Fibroblast of the aortic adventitia (primary cell): ENCODE results near the gene KCNK4. TPM values are rescaled to one million over a fixed set of nuclear protein-coding genes. Genes with fewer than 3 reads are reported as not detected.
A peak's percentile ranks its signal among the peaks of the same experiment; 100 is the strongest.

ENCODE experiments used
- DNase-seq: peaks from one replicate; pipeline ENCODE4 v3.0.0-alpha.2; 2010; ENCODE audit warnings: low read depth
- H3K4me3 ChIP-seq: 2 replicates; pipeline ENCODE4 v1.5.1; 2011; ENCODE audit warnings: low read depth, mild to moderate bottlenecking, control low read depth, low read length, moderate library complexity
- CTCF ChIP-seq: IDR thresholded peaks from 2 replicates; pipeline ENCODE4 v1.5.1; 2011; ENCODE audit warnings: mild to moderate bottlenecking, low read length, control low read depth, inconsistent platforms; ENCODE audit not compliant: insufficient read depth
- total RNA-seq: library from RNA; depleted of rRNA; stranded (reverse); fragments of >200 nt; gene quantifications from 2 replicates; pipeline ENCODE4 v1.2.3, GENCODE V29; 2012; ENCODE audit warnings: low replicate concordance

The KCNK4 gene
- total RNA-seq, 1 donor = not detected

DNA sequence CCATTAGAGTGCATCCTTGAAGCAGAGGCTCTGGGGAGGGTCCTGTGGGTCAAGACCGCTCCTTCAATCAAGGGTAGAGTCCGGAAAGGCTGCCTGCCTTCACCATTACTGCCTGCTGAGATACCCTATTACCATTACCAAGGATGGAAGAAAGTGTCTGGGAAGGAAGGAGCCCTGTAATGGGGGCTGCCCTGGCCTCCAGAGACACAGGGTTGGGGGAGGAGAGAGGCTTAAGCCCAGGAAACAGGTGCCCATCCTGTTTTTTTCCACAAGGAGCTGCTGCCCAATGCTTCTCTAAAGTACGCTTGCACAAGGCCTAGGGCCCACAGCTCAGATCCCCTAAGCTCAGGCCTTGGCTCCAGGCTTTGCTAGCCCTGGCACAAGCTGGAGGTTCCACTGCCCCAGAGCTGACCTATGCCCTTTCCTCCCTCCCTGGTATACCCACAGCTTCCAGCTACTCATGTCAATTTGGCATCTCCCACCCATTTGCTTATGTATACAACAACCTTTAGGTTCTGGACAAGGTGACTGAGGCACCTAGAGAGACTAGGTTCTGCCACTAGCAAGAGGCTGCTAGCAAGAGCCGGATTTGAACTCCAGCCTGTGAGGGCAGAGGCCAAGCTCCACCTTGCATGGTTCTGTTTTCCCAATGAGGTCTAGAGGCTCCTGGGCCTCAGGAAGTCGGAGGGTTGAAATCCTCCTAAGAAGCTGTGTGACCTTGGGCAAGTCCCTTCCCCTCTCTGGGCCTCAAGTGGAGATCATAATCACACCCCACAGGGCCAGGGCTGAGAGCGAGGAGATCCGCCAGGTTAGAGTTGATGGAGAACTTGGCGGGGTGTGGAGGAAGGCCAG, 41.3 kb upstream of the KCNK4 start:
- TF ChIP-seq CTCF = no peak
- DNase-seq = no peak
- H3K4me3 ChIP-seq = no peak overlapping the region

GRCh38 chr11:64250415-64251015, 40.6 kb upstream of the KCNK4 start:
- H3K4me3 ChIP-seq = peak overlapping the region; percentile 72
- no peak for DNase-seq

GRCh38 chr11:64251016-64251752, 39.9 kb upstream of the KCNK4 start, which contains the start of gene PLCB3:
TSS of gene PLCB3 (plus strand) at chr11:64251530. CDS start at chr11:64251650, 120 bp downstream.
- peak within 1 kb of the TSS; percentile 82 for H3K4me3 ChIP-seq
- peak; percentile 58 for TF ChIP-seq CTCF
- DNase-seq = no peak

More at GRCh38 chr11:64250415-64251015, 40.6 kb upstream of the KCNK4 start:
- TF ChIP-seq CTCF = no peak

DNA sequence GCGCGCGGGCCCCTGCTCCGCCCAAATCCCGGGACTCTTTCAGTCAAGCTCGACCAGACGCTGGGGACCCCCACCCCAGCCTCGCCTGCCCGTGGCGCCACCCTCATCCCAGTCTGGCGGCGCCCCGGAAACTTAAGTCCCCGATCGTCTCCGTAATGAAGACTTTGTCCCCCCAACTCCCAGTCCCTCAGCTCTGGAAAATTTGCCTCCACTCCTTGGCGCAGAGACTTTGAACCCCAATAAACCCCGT, 39.4 kb upstream of the KCNK4 start:
- H3K4me3 ChIP-seq = peak overlapping the region; percentile 82
- no peak for TF ChIP-seq CTCF
- DNase-seq = no peak

DNA sequence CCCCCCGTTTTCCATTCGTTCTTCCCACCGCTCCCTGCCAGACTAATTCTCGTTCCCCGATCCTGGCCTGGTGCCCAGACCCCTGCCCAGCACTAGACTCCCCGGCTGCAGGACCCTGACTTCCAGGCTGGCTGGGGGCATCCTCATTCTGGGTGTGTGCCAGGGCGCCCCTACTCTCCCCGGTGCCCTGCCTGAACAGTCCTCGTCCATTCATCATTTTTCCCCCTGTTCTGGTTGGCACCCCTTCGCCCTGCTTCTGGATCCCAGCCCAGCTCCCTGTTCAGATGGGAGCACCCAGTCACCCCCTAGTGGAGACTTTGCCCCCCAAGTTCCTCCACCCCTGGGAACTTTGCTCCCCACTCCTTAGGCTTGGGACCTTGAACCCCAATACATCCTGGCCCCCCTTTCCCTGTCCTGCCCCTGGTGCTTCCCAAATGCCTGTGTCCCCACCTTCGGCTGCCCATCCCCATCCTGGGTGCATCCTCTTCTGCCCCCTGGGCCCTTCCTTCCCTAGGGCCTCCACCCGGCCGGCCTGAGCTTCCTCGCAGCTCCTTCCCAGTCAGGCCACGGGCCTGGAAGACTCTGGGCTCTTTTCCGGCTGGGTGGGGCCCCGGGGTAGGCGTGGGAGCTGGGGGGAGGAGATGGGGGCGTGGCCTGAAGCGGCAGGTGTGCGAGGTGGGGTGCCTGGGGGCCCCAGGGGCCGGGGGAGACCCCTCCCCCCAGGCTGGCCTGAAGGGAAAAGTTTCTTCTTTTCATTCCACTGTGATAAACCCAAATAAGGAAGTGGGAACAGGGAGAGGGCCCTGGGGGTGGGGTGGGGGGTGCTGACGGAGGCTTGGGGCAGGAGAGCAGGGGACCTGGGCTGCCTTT, 38.9 kb upstream of the KCNK4 start:
- no peak for DNase-seq
- peak overlapping the region; percentile 82 for H3K4me3 ChIP-seq
- TF ChIP-seq CTCF = peak; percentile 51

GRCh38 chr11:64253043-64253442, 38.1 kb upstream of the KCNK4 start:
- TF ChIP-seq CTCF = no peak
- peak overlapping the region; percentile 82 for H3K4me3 ChIP-seq
- DNase-seq = no peak
